Stomach (tissue), 4 donors: ENCODE measurements around the gene PEPD.

Source experiments
- CTCF ChIP-seq, 7 experiments: fragments of 450-650 bp in 4 of 7; fragments of 200-600 bp in 3 of 7; sonication (generic) in 3 of 7; IDR thresholded peaks; one replicate each; pipeline ENCODE4 v1.5.1; 2016 to 2019; ENCODE audit warnings: antibody characterized with exemption in 7 of 7, control low read depth in 2 of 7, mild to moderate bottlenecking in 1 of 7
- EP300 ChIP-seq: sonication (generic); formaldehyde crosslinking; IDR thresholded peaks from one replicate; pipeline ENCODE4 v1.6.1; 2017; ENCODE audit warnings: antibody characterized with exemption
- POLR2A ChIP-seq, 4 donors: fragments of 450-650 bp; IDR thresholded peaks; one replicate each; pipeline ENCODE4 v1.6.1; 2016; ENCODE audit warnings: antibody characterized with exemption in 4 of 4, control low read depth in 2 of 4, mild to moderate bottlenecking in 1 of 4, moderate library complexity in 1 of 4

GRCh38 chr19:33401683-33402420, 119.7 kb downstream of the PEPD start:
- TF ChIP-seq CTCF (IDR thresholded peaks at IDR 0.05), result no peak
- no peak for TF ChIP-seq POLR2A (IDR thresholded peaks at IDR 0.05)
- no peak for TF ChIP-seq EP300
